ENCODE results near the gene CKM. TPM values are rescaled to one million over a fixed set of nuclear protein-coding genes. Genes with fewer than 3 reads are reported as not detected.

CKM gene
- total RNA-seq = 0.11 TPM in 1 of 2 replicates, not detected in the other

GRCh38 chr19:45322744-45323281 is at the start of gene CKM:
TSS of gene CKM (minus strand) at chr19:45322875. CDS start at chr19:45319713, 3,162 bp downstream.

GRCh38 chr19:45370410-45371204 is 47.9 kb upstream of the CKM start, which contains the start of gene ERCC2:
TSS of gene ERCC2 (minus strand) at chr19:45370573. CDS start at chr19:45370540, 33 bp downstream.

GRCh38 chr19:45340232-45340898 is 17.7 kb upstream of the CKM start, which contains the start of gene KLC3:
TSS of gene KLC3 (plus strand) at chr19:45340750. CDS start at chr19:45345542, 4,792 bp downstream.

Other genes starting within 250 kb of the CKM start
- 0.11 TPM in 1 of 2 replicates, not detected in the other for gene ZNF296, start 246.4 kb downstream of the CKM start, total RNA-seq
- 13.2 and 20.1 TPM in 2 replicates for gene GEMIN7, start 243.6 kb downstream of the CKM start, total RNA-seq
- 24.0 and 24.6 TPM in 2 replicates for gene PPP1R37, start 229.7 kb downstream of the CKM start, total RNA-seq
- under 0.01 TPM in 1 of 2 replicates, not detected in the other for gene NKPD1, start 161.9 kb downstream of the CKM start, total RNA-seq
- 7.7 and 8.4 TPM in 2 replicates for gene TRAPPC6A, start 144.6 kb downstream of the CKM start, total RNA-seq
- gene BLOC1S3, start 144.1 kb downstream of the CKM start, total RNA-seq = 6.1 and 7.6 TPM in 2 replicates
- under 0.01 TPM in 1 of 2 replicates, not detected in the other for gene EXOC3L2, start 77.5 kb downstream of the CKM start, total RNA-seq
- 12.0 and 14.0 TPM in 2 replicates for gene MARK4, start 71.6 kb downstream of the CKM start, total RNA-seq
- gene KLC3, start 17.9 kb upstream of the CKM start, total RNA-seq = 0.11 and 0.26 TPM in 2 replicates
- 29.7 and 32.8 TPM in 2 replicates for gene ERCC2, start 47.7 kb upstream of the CKM start, total RNA-seq
- gene PPP1R13L, start 82.2 kb upstream of the CKM start, total RNA-seq = 8.0 and 12.3 TPM in 2 replicates
- gene POLR1G, start 83.8 kb upstream of the CKM start, total RNA-seq = 4.2 and 4.6 TPM in 2 replicates
- gene ERCC1, start 101.0 kb upstream of the CKM start, total RNA-seq = 72.3 and 77.5 TPM in 2 replicates
- 0.39 and 26.6 TPM in 2 replicates for gene FOSB, start 145.1 kb upstream of the CKM start, total RNA-seq
- 5.0 and 6.1 TPM in 2 replicates for gene RTN2, start 174.2 kb upstream of the CKM start, total RNA-seq
- 0.43 and 0.52 TPM in 2 replicates for gene PPM1N, start 175.6 kb upstream of the CKM start, total RNA-seq
- 44.5 and 48.2 TPM in 2 replicates for gene VASP, start 184.6 kb upstream of the CKM start, total RNA-seq

Measured in articular chondrocyte of knee joint (primary cell).